HL-60/S4 treated with retinoic acid at 250 ng/mL for 4 days and 3 days (cell line): ENCODE data around the gene MCRIP1.

Source experiments
- in situ Hi-C: fragments of 300-500 bp; cut with MboI; formaldehyde crosslinking; loops from 2 replicates; pipeline ENCODE4 v1.7.0; 2022; ENCODE audit warnings: low sequenced_read_pairs

Gene MCRIP1

GRCh38 chr17:81805707-81806460 is 27.2 kb downstream of the MCRIP1 start:
- in situ Hi-C loops = no loop called here

- in situ Hi-C loops = no loop called here
Measured at GRCh38 chr17:81804559-81805399, 28.3 kb downstream of the MCRIP1 start.

- in situ Hi-C loops = no loop called here
Measured at GRCh38 chr17:81803728-81804558, 29.1 kb downstream of the MCRIP1 start, which contains the start of gene GCGR. TSS of gene GCGR (plus strand) at chr17:81804150. CDS start at chr17:81809019, 4,869 bp downstream.

- in situ Hi-C loops = no loop called here
Measured at GRCh38 chr17:81802856-81803643, 30.0 kb downstream of the MCRIP1 start.

- in situ Hi-C loops = no loop called here
Measured at GRCh38 chr17:81802048-81802758, 30.9 kb downstream of the MCRIP1 start.

DNA sequence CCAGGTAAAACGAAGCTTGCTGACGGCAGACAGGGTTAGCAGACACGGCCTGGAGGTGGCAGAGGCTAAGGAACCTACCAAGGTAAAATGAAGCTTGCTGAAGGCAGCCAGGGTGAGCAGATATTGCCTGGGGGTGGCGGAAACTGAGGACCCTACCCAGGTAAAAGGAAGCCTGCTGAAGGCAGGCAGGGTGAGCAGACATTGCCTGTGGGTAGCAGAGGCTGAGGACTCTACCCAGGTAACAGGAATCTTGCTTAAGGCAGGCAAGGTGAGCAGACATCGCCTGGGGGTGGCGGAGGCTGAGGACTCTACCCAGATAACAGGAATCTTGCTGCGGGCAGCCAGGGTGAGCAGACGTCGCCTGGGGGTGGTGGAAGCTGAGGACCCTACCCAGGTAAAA is 31.8 kb downstream of the MCRIP1 start:
- in situ Hi-C loops = no loop called here

DNA sequence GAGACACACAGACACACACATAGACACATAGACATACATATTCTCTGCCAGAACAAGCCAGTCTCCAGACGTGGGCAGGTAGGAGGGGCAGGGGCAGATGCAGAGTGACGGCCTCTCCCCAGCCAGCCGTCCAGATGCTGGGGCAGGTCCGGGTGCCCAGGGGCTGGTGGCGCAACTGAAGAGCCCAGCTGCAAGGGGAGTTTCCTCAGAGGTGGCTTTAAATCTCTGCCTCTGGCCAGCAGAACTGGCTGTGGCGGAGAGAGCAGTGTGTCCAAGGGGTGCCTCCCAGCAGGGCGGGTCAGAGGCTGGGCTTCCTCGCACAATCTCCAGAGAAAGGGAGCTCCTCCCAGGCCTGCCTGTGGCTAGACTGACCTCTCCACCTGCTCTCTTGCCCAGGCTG is 38.6 kb downstream of the MCRIP1 start:
- in situ Hi-C loops = no loop called here

GRCh38 chr17:81794074-81794476 is 39.0 kb downstream of the MCRIP1 start:
- in situ Hi-C loops = no loop called here

DNA sequence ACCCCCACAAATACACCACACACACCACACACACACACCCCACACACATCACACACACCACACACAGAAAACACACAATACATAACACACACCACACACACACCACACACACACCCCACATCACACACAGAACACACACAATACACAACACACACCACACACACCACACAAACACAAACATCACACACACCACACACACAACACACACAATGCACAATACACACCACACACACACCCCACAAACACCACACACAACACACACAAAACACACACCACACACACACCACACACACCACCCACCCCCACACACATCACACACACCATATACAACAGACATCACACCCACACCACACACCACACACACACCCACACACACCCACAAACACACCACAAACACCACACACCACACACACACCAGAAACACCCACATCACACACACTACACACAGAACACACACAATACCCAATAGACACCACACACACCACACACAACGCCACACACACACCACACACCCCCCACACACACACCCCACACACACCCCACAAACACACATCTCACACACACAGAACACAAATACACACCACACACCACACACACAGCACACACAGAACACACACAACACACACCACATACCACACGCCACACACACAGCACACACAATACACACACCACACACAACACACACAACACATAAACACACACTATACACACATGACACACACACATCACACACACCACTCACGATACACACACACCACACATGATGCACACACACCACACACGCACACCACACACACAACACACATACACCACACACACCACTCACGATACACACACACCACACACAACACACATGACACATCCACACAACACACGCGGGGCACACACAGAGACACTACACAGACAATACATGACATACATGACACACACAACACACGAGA is 40.1 kb downstream of the MCRIP1 start:
- in situ Hi-C loops = no loop called here
